NT2/D1 (cell line): Measurements from ENCODE around the gene MLXIP.
A peak's percentile ranks its signal among the peaks of the same experiment; 100 is the strongest.

ENCODE experiments used
- DNase-seq: peaks from one replicate; pipeline ENCODE4 v3.0.0-alpha.2; 2011; ENCODE audit warnings: low read depth, low spot score
- H3K27me3 ChIP-seq: 2 replicates; pipeline ENCODE4 v1.6.0; 2011; ENCODE audit warnings: mild to moderate bottlenecking; ENCODE audit not compliant: insufficient read length, insufficient read depth
- H3K36me3 ChIP-seq: 2 replicates; pipeline ENCODE4 v1.6.1; 2011; ENCODE audit warnings: mild to moderate bottlenecking, low read length, mixed read lengths; ENCODE audit not compliant: insufficient read depth, insufficient read length
- H3K4me1 ChIP-seq: 2 replicates; pipeline ENCODE4 v1.5.1; 2011; ENCODE audit not compliant: insufficient read depth, insufficient read length
- H3K4me3 ChIP-seq: 2 replicates; pipeline ENCODE4 v1.5.1; 2011; ENCODE audit warnings: low read depth; ENCODE audit not compliant: insufficient read length
- H3K9ac ChIP-seq: 2 replicates; pipeline ENCODE4 v1.6.0; 2011; ENCODE audit warnings: low read depth; ENCODE audit not compliant: insufficient read length
- H3K9me3 ChIP-seq: 2 replicates; pipeline ENCODE4 v1.5.1; 2011; ENCODE audit warnings: mild to moderate bottlenecking, low read length; ENCODE audit not compliant: insufficient read depth
- SUZ12 ChIP-seq: IDR thresholded peaks from 2 replicates; pipeline ENCODE4 v1.6.1; 2011; ENCODE audit not compliant: insufficient read length, insufficient read depth; ENCODE audit errors: extremely low read depth
- YY1 ChIP-seq: IDR thresholded peaks from 2 replicates; pipeline ENCODE4 v1.6.1; 2011; ENCODE audit not compliant: insufficient read length, insufficient read depth
- ZNF274 ChIP-seq: IDR thresholded peaks from 2 replicates; pipeline ENCODE4 v1.6.1; 2011; ENCODE audit warnings: mild to moderate bottlenecking, low read depth, low read length

Gene MLXIP, protein sequence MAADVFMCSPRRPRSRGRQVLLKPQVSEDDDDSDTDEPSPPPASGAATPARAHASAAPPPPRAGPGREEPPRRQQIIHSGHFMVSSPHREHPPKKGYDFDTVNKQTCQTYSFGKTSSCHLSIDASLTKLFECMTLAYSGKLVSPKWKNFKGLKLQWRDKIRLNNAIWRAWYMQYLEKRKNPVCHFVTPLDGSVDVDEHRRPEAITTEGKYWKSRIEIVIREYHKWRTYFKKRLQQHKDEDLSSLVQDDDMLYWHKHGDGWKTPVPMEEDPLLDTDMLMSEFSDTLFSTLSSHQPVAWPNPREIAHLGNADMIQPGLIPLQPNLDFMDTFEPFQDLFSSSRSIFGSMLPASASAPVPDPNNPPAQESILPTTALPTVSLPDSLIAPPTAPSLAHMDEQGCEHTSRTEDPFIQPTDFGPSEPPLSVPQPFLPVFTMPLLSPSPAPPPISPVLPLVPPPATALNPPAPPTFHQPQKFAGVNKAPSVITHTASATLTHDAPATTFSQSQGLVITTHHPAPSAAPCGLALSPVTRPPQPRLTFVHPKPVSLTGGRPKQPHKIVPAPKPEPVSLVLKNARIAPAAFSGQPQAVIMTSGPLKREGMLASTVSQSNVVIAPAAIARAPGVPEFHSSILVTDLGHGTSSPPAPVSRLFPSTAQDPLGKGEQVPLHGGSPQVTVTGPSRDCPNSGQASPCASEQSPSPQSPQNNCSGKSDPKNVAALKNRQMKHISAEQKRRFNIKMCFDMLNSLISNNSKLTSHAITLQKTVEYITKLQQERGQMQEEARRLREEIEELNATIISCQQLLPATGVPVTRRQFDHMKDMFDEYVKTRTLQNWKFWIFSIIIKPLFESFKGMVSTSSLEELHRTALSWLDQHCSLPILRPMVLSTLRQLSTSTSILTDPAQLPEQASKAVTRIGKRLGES

DNA sequence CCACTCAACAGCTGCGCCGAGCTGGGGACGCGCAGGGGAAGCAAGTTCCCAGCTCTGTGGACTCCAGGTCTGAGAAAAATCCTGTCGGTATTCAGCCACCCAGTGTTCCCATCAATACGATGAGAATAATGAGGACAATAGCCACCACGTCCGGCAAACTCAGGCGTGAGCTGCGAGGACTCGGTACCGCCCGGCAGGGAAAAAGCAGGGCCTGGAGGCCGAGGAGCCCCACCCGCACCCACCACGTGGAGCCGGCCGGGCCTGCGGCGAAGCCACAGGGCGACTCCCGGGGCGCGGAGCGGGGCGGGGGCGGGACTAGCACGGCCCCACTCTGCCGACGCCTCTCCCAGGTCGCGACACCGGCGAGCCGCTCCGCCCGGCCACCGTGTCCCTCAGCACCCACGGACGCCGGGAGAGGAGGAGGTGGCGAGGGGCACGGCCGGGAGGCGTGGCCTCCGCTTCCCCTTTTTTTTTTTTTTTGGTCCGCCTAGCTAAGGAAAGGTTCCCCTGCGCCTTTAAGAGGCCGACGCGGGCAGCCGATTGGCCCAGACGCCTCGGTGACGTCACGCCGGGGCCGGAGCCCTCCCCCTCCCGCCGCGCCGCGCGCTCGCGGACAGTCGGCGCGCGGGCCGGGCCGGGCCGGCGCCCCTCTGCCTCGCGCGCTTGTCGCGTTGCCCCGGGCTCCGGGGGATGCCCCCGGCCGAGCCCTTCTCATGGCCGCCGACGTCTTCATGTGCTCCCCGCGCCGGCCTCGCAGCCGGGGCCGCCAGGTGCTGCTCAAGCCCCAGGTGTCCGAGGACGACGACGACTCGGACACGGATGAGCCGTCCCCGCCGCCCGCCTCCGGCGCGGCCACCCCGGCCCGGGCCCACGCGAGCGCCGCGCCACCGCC lies at the start of gene MLXIP:
Gene MLXIP, plus strand, starts transcription at position 616 of the 892 bp plus-strand sequence. Its CDS starts 98 bp downstream, at position 714.
- peak; percentile 80 for DNase-seq
- TF ChIP-seq ZNF274 (no peak), YY1 (no peak), SUZ12 (no peak)

DNA sequence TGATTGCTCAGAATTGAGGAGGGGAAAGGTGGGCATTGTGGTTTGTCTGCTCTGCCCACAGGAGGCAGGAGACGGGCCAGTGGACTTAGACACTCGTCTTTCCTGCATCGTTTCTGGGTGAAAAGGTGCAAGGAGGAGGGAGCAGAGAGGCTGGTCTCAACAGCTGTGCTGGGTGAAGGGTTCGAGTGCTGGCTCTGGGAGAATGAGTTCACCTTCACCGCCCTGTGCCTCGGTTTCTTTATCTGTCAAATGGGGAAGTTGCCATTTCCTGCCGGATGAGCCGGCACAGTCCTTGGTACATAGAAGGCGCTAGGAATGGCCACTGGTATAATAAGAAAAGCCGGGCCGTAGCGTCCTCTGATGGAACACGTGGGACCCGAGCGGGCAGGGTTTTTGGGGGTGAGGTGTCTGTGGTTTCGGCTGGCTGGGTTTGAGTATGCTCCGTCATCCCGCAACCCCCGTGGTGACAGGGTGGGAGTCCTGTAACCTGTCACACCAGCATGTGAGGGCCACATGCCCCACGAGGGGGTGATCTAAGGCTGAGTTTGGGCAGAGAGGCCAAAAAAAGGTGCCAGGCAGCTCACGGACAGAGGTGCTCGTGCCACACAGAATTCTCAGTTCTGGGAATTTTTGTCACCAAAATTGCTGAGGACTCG lies 49.5 kb upstream of the MLXIP start:
- Histone ChIP-seq H3K36me3 (no peaks in the 10 kb centered on the region), H3K4me1 (peaks cover 16% of the 10 kb centered on the region), H3K9ac (no peak overlapping the region), H3K9me3 (no peaks in the 10 kb centered on the region), H3K27me3 (no peaks in the 10 kb centered on the region), H3K4me3 (no peak overlapping the region)
- DNase-seq = no peak
- TF ChIP-seq ZNF274 (no peak), YY1 (no peak), SUZ12 (no peak)

More for the DNA sequence above, at the start of gene MLXIP:
- H3K27me3 ChIP-seq = peaks cover 14% of the 10 kb centered on the region
- H3K9me3 ChIP-seq = no peaks in the 10 kb centered on the region
- peak within 1 kb of the TSS; percentile 81 for H3K4me3 ChIP-seq
- peaks cover 3% of the 10 kb centered on the region for H3K36me3 ChIP-seq
- H3K4me1 ChIP-seq = peaks cover 7% of the 10 kb centered on the region
- H3K9ac ChIP-seq = peak within 1 kb of the TSS; percentile 90

DNA sequence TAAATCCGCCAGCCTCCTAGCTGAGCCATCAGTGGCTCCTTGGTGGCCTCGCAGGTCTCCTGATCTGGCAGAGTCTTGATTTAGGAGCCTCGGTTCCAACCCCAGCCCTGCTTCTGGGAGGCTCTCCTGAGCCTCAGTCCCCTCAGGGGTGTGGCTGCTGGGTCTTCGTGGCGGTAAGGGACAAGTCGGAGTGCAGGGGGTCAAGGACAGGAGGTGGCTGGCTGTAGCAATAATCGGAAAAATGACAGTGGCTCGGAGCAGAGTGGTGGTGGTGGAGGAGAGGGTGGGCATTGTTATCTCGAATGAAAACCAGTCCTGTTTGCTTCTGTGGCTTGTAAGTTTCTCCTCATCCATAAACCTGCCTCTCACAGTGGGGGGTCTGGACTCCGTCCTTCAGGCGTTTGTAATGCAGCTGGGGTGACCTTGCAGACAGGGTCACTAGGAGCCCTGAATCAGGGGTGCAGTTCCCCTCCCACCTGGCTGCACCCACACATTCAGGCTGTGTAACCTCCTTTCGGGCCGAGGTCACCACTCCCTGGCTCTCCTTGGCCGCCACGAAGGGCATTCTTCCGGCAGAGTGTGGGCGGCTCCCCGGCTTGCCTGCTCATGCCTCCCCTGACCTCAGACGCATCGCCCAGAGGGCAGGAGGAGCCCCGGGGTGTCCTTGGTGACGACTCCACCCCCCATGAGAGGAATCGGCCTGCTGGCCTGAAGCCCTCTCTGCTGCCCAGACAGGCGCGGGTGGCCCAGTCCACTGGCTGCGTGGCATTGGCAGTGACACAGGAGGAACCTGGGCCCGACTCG lies 48.7 kb upstream of the MLXIP start:
- H3K9ac ChIP-seq = no peak overlapping the region
- no peak for DNase-seq
- no peaks in the 10 kb centered on the region for H3K27me3 ChIP-seq
- H3K4me1 ChIP-seq = peaks cover 13% of the 10 kb centered on the region
- no peak overlapping the region for H3K4me3 ChIP-seq
- no peaks in the 10 kb centered on the region for H3K9me3 ChIP-seq
- TF ChIP-seq ZNF274 (no peak), YY1 (no peak)
- H3K36me3 ChIP-seq = no peaks in the 10 kb centered on the region

DNA sequence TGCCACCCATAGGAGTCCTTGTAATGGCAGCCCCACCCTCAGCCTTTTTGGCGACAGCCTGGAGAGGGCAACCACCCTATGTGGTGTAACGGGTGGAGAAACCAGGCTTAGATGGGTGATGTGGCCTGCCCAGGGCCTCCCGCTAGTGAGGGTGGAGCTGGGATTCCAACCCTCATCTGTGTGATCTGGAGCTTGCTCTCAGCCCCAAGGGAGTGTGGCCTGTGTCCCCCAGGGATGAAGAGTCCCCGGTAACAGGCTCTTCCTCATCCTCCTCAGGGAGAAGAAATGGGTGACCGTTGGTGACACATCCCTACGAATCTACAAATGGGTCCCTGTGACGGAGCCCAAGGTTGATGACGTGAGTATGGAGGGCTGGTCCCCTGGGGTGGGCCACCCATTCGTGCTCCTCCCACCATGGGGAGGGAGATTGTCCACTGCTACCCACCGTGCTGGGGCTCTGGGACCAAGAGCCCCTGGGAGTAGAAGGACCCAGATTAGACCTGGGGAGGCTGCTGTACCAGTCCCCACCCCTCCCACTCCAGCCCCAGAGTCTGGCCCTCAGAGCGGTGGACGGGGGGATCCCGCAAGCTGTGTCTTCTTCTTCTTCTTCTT lies 48.0 kb upstream of the MLXIP start:
- H3K36me3 ChIP-seq = peaks cover 5% of the 10 kb centered on the region
- peaks cover 13% of the 10 kb centered on the region for H3K4me1 ChIP-seq
- H3K9me3 ChIP-seq = no peaks in the 10 kb centered on the region
- H3K9ac ChIP-seq = no peak overlapping the region
- no peak overlapping the region for H3K4me3 ChIP-seq
- TF ChIP-seq YY1 (no peak), SUZ12 (no peak), ZNF274 (no peak)
- DNase-seq = no peak
- no peaks in the 10 kb centered on the region for H3K27me3 ChIP-seq

DNA sequence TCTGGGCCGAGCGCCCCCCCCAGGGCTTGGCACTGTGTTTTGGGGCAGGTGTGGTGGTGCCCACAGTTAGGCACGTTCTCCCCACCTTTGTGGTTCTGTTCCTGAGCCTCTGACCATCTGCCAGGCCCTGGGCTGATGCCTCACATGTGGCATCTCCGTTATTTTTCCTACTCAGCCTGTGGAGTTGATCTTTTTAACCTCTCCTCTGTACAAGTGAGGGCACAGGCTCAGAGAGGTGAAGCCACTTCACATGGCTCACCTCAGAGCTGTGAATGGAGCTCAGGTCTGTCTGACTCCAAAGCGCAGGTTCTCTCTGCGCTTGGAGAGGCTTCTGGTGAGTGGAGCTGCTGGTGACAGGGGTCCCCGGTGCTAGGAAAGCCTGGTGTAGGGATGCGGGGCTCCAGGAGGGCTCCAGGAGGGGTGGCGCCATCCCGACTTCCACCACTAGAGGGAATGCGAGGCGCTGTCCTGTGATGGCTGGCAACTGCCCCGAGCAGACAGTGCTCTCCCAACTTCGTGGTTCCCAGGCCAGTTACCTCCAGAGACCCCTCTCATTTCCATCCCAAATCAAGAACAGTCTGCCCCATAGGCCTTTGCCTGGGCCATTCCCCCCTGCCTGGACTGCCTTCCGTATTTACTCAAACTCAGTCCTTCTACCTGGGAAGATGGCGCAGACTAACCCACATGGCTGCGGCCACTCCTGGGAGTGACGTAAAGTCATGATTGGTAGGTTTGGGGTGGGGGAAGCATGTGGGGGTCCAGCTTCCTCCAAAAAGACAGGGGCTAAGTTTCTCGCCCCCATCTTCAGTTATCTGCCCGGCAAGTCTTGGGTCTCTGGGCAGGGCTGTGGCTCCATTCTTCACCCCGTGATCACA lies 47.0 kb upstream of the MLXIP start:
- Histone ChIP-seq H3K4me1 (peaks cover 13% of the 10 kb centered on the region), H3K36me3 (peaks cover 9% of the 10 kb centered on the region), H3K9me3 (no peaks in the 10 kb centered on the region), H3K27me3 (no peaks in the 10 kb centered on the region), H3K4me3 (no peak overlapping the region), H3K9ac (no peak overlapping the region)
- DNase-seq = no peak
- TF ChIP-seq ZNF274 (no peak), SUZ12 (no peak), YY1 (no peak)
